Uterus (tissue), 2 donors: ENCODE data around the gene SDK2.

Experiments used
- POLR2A ChIP-seq, 2 donors: fragments of 450-650 bp; IDR thresholded peaks; one replicate each; pipeline ENCODE4 v1.6.1; 2016; ENCODE audit warnings: antibody characterized with exemption in 2 of 2, mild to moderate bottlenecking in 1 of 2, moderate library complexity in 1 of 2
- TF ChIP-seq, protein P1 (sequence below), 4 experiments: fragments of 200-600 bp in 2 of 4; fragments of 450-650 bp in 2 of 4; sonication (generic) in 2 of 4; IDR thresholded peaks; one replicate each; pipeline ENCODE4 v1.5.1; 2016 to 2019; ENCODE audit warnings: antibody characterized with exemption in 4 of 4, mild to moderate bottlenecking in 2 of 4, moderate library complexity in 1 of 4

DNA sequence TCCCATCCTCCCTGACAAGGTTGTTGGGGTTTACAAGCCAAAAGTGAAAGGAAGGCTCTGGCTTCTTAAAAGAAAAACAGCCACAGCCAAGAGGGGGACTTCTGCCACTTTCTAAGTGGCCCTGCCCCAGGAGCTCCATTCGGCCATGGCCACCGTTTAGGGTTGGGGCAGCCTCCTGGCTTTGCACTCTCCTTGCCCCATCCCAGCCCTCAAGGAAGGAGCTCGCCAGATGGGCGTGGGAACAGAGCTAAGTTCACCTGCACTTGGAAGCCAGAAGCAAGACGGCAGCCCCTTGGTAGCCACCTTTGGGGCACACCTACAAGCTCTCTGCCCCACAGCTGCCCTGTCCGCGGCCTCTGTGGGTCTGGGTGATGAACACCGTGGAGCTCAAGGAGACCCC lies 210.1 kb downstream of the SDK2 start:
- TF ChIP-seq, protein P1, sequence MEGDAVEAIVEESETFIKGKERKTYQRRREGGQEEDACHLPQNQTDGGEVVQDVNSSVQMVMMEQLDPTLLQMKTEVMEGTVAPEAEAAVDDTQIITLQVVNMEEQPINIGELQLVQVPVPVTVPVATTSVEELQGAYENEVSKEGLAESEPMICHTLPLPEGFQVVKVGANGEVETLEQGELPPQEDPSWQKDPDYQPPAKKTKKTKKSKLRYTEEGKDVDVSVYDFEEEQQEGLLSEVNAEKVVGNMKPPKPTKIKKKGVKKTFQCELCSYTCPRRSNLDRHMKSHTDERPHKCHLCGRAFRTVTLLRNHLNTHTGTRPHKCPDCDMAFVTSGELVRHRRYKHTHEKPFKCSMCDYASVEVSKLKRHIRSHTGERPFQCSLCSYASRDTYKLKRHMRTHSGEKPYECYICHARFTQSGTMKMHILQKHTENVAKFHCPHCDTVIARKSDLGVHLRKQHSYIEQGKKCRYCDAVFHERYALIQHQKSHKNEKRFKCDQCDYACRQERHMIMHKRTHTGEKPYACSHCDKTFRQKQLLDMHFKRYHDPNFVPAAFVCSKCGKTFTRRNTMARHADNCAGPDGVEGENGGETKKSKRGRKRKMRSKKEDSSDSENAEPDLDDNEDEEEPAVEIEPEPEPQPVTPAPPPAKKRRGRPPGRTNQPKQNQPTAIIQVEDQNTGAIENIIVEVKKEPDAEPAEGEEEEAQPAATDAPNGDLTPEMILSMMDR (IDR thresholded peaks at IDR 0.05), result no peak
- TF ChIP-seq POLR2A (IDR thresholded peaks at IDR 0.05), result no peak
